GM23338 (cell line): ENCODE measurements around the gene PPFIBP1. TPM values are rescaled to one million over a fixed set of nuclear protein-coding genes. Genes with fewer than 3 reads are reported as not detected.

Experiments
- ATAC-seq: fragments of 200-7000 bp; cut with Tn5 transposase; 3 replicates; pipeline ENCODE4 v1.9.1; 2020
- DNase-seq: peaks from one replicate; pipeline ENCODE4 v3.0.0-alpha.2; 2015; ENCODE audit warnings: low spot score
- H2AFZ ChIP-seq: fragments of 200-600 bp; sonication (generic); 2 replicates; pipeline ENCODE4 v1.8.0; 2016; ENCODE audit warnings: antibody characterized with exemption, mild to moderate bottlenecking, moderate library complexity
- H3F3A ChIP-seq: fragments of 200-600 bp; sonication (generic); replicated peaks from 2 replicates; pipeline ENCODE4 v1.8.0; 2017; ENCODE audit warnings: antibody characterized with exemption, mixed run types, low read depth
- H3K27ac ChIP-seq: fragments of 200-600 bp; sonication (generic); 2 replicates; pipeline ENCODE4 v1.6.1; 2016; ENCODE audit warnings: low read depth
- H3K27me3 ChIP-seq: fragments of 200-600 bp; sonication (generic); 2 replicates; pipeline ENCODE4 v1.8.0; 2016; ENCODE audit warnings: mild to moderate bottlenecking, mixed run types, moderate library complexity; ENCODE audit not compliant: insufficient read depth
- H3K36me3 ChIP-seq: fragments of 200-600 bp; sonication (generic); 2 replicates; pipeline ENCODE4 v1.8.0; 2016; ENCODE audit warnings: mild to moderate bottlenecking; ENCODE audit not compliant: insufficient read depth
- H3K4me1 ChIP-seq: fragments of 200-600 bp; sonication (generic); 2 replicates; pipeline ENCODE4 v1.8.0; 2016; ENCODE audit warnings: mild to moderate bottlenecking, moderate library complexity; ENCODE audit not compliant: insufficient read depth
- H3K4me2 ChIP-seq: fragments of 200-600 bp; sonication (generic); 2 replicates; pipeline ENCODE4 v1.7.1; 2017; ENCODE audit warnings: mixed run types
- H3K4me3 ChIP-seq: fragments of 200-600 bp; sonication (generic); 2 replicates; pipeline ENCODE4 v1.6.1; 2016; ENCODE audit warnings: mixed run types
- H3K79me2 ChIP-seq: fragments of 200-600 bp; sonication (generic); replicated peaks from 2 replicates; pipeline ENCODE4 v1.8.0; 2017; ENCODE audit warnings: mild to moderate bottlenecking; ENCODE audit not compliant: insufficient read depth
- H3K9me2 ChIP-seq: fragments of 200-600 bp; sonication (generic); 2 replicates; pipeline ENCODE4 v1.8.0; 2017; ENCODE audit not compliant: insufficient read depth
- H4K20me1 ChIP-seq: fragments of 200-600 bp; sonication (generic); replicated peaks from 2 replicates; pipeline ENCODE4 v1.8.0; 2017; ENCODE audit warnings: mild to moderate bottlenecking; ENCODE audit not compliant: insufficient read depth
- H3K27ac Mint-ChIP-seq: 2 replicates; pipeline ENCODE4 v1.8.0; 2020; ENCODE audit warnings: inconsistent platforms, mild to moderate bottlenecking, moderate library complexity, mixed read lengths
- H3K27me3 Mint-ChIP-seq: 3 replicates; pipeline ENCODE4 v1.8.0; 2022; ENCODE audit warnings: low read depth, mild to moderate bottlenecking, moderate library complexity, mixed read lengths, inconsistent platforms; ENCODE audit not compliant: insufficient read depth, poor library complexity
- H3K36me3 Mint-ChIP-seq: 3 replicates; pipeline ENCODE4 v1.8.0; 2021; ENCODE audit warnings: low read depth, mild to moderate bottlenecking, inconsistent platforms, moderate library complexity, mixed read lengths
- H3K4me1 Mint-ChIP-seq: 3 replicates; pipeline ENCODE4 v1.8.0; 2020; ENCODE audit warnings: mild to moderate bottlenecking, inconsistent platforms, mixed read lengths
- H3K4me3 Mint-ChIP-seq: 3 replicates; pipeline ENCODE4 v1.8.0; 2021; ENCODE audit warnings: moderate library complexity, mild to moderate bottlenecking, inconsistent platforms, mixed read lengths
- H3K9me3 Mint-ChIP-seq: 3 replicates; pipeline ENCODE4 v1.8.0; 2020; ENCODE audit warnings: moderate library complexity, mild to moderate bottlenecking, inconsistent platforms, mixed read lengths
- EZH2 ChIP-seq: fragments of 200-600 bp; sonication (generic); IDR thresholded peaks from one replicate; pipeline ENCODE4 v1.8.0; 2017; ENCODE audit warnings: antibody characterized with exemption, mild to moderate bottlenecking, low read depth; ENCODE audit not compliant: unreplicated experiment
- STAT1 ChIP-seq: IDR thresholded peaks from one replicate; pipeline ENCODE4 v1.6.1; 2016; ENCODE audit warnings: antibody characterized with exemption; ENCODE audit not compliant: unreplicated experiment
- ZNF114 ChIP-seq: fragments of 250-450 bp; sonication (Bioruptor Pico); IDR thresholded peaks from 2 replicates; pipeline ENCODE4 v1.5.0; 2020; ENCODE audit warnings: mild to moderate bottlenecking, moderate library complexity
- polyA plus RNA-seq: library from polyadenylated mRNA; unstranded; fragments of >200 nt; fragmentation: Nextera tagmentation; extraction: Ambion mirVana; gene quantifications from 2 replicates; pipeline ENCODE4 v1.2.1, GENCODE V29; 2016
- total RNA-seq: library from RNA; depleted of rRNA; stranded (reverse); fragments of >200 nt; shearing (Covaris generic); gene quantifications from 2 replicates; pipeline ENCODE4 v1.2.3, GENCODE V29; 2014
- TF ChIP-seq, protein P1 (sequence below): fragments of 250-450 bp; sonication (Bioruptor Pico); IDR thresholded peaks from 2 replicates; pipeline ENCODE4 v1.5.0; 2020; ENCODE audit warnings: mild to moderate bottlenecking, moderate library complexity
- TF ChIP-seq, protein P2 (sequence below), 2 experiments: fragments of 200-600 bp in 1 of 2; sonication (generic) in 1 of 2; conservative IDR thresholded peaks; 2 replicates each; pipeline versions ENCODE4 v1.5.1 to v1.6.1; 2016 to 2017; ENCODE audit warnings: antibody characterized with exemption in 2 of 2, low read depth in 2 of 2, mild to moderate bottlenecking in 2 of 2, moderate library complexity in 1 of 2

PPFIBP1 gene
- total and polyA plus RNA-seq, 2 experiments from 2014 or later, result 33.2 to 41.9 TPM

DNA sequence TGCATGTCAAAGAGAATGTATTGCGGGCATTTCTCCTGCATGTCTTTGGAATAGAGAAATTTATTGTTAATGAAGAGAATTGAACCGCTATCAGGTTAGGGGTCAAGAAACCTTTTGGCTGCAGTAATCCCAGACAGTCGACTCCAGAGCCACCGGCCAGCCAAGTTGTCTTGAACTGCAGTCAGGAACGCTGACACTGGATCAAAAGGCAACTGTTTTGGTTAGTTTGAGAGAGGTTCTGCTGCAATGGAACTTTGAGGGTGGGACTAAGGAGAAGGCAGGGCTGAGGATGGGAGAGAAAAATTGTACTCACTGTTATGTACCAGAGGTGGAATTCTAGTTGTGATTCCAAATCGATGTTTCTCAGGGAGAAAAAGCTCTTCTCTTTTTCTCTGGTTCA lies 28.2 kb downstream of the PPFIBP1 start (continued):
- TF ChIP-seq, protein P1, sequence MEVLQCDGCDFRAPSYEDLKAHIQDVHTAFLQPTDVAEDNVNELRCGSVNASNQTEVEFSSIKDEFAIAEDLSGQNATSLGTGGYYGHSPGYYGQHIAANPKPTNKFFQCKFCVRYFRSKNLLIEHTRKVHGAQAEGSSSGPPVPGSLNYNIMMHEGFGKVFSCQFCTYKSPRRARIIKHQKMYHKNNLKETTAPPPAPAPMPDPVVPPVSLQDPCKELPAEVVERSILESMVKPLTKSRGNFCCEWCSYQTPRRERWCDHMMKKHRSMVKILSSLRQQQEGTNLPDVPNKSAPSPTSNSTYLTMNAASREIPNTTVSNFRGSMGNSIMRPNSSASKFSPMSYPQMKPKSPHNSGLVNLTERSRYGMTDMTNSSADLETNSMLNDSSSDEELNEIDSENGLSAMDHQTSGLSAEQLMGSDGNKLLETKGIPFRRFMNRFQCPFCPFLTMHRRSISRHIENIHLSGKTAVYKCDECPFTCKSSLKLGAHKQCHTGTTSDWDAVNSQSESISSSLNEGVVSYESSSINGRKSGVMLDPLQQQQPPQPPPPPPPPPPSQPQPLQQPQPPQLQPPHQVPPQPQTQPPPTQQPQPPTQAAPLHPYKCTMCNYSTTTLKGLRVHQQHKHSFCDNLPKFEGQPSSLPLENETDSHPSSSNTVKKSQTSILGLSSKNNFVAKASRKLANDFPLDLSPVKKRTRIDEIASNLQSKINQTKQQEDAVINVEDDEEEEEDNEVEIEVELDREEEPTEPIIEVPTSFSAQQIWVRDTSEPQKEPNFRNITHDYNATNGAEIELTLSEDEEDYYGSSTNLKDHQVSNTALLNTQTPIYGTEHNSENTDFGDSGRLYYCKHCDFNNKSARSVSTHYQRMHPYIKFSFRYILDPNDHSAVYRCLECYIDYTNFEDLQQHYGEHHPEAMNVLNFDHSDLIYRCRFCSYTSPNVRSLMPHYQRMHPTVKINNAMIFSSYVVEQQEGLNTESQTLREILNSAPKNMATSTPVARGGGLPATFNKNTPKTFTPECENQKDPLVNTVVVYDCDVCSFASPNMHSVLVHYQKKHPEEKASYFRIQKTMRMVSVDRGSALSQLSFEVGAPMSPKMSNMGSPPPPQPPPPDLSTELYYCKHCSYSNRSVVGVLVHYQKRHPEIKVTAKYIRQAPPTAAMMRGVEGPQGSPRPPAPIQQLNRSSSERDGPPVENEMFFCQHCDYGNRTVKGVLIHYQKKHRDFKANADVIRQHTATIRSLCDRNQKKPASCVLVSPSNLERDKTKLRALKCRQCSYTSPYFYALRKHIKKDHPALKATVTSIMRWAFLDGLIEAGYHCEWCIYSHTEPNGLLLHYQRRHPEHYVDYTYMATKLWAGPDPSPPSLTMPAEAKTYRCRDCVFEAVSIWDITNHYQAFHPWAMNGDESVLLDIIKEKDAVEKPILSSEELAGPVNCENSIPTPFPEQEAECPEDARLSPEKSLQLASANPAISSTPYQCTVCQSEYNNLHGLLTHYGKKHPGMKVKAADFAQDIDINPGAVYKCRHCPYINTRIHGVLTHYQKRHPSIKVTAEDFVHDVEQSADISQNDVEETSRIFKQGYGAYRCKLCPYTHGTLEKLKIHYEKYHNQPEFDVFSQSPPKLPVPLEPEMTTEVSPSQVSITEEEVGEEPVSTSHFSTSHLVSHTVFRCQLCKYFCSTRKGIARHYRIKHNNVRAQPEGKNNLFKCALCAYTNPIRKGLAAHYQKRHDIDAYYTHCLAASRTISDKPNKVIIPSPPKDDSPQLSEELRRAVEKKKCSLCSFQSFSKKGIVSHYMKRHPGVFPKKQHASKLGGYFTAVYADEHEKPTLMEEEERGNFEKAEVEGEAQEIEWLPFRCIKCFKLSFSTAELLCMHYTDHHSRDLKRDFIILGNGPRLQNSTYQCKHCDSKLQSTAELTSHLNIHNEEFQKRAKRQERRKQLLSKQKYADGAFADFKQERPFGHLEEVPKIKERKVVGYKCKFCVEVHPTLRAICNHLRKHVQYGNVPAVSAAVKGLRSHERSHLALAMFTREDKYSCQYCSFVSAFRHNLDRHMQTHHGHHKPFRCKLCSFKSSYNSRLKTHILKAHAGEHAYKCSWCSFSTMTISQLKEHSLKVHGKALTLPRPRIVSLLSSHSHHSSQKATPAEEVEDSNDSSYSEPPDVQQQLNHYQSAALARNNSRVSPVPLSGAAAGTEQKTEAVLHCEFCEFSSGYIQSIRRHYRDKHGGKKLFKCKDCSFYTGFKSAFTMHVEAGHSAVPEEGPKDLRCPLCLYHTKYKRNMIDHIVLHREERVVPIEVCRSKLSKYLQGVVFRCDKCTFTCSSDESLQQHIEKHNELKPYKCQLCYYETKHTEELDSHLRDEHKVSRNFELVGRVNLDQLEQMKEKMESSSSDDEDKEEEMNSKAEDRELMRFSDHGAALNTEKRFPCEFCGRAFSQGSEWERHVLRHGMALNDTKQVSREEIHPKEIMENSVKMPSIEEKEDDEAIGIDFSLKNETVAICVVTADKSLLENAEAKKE (CRISPR knock-in tag), result no peak
- no peak for TF ChIP-seq ZNF114 (CRISPR knock-in tag)
- no peak for TF ChIP-seq STAT1

DNA sequence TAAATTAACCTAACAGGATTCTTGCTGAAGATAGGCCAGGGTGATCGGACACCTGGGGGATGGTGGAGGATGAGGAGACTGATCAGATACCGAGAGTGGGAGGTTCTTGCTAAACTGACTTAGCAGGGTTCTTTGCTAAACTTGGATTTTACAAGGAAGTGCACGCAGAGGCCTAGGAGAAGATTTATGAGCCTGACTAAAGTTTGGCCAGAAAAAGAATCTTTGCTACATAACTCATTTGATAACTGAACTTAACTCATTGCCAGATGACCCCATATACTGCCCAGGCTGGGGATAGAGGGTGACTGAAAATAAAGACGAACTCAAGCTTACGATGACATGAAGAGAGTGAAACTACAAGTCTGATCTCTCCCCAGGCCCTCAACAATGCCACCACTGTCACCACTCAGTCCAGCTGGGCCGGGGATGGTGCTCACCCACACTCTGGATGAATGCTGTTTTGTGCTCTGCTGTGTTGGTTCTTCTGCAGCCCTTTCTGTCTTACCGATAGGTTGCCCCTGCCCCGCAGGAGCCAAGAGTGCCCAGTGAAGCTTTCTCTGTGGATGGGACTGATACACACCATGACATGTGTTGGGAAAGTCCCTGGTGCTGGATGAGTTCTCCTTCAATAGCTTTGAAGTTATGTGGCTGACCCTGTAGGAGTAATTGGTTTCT lies 29.0 kb downstream of the PPFIBP1 start:
- H3K27me3 ChIP-seq, result no peaks in the 10 kb centered on the region
- no peak overlapping the region for H2AFZ ChIP-seq
- H3K27ac Mint-ChIP-seq, result no peak overlapping the region
- no peaks in the 10 kb centered on the region for H3K36me3 ChIP-seq
- H3K9me2 ChIP-seq, result no peaks in the 10 kb centered on the region
- no peak overlapping the region for H3K4me3 ChIP-seq
- no peaks in the 10 kb centered on the region for H3K36me3 Mint-ChIP-seq
- no peak overlapping the region for H3K27ac ChIP-seq
- DNase-seq, result no peak
- H3F3A ChIP-seq, result no peaks in the 10 kb centered on the region
- H3K79me2 ChIP-seq, result peaks cover 54% of the 10 kb centered on the region
- peaks cover 55% of the 10 kb centered on the region for H3K4me1 Mint-ChIP-seq
- no peak for ATAC-seq
- peaks cover 20% of the 10 kb centered on the region for H3K4me1 ChIP-seq
- no peak overlapping the region for H3K4me3 Mint-ChIP-seq
- no peaks in the 10 kb centered on the region for H3K9me3 Mint-ChIP-seq
- no peak overlapping the region for H3K4me2 ChIP-seq
- H3K27me3 Mint-ChIP-seq, result peaks cover 3% of the 10 kb centered on the region
- peaks cover 17% of the 10 kb centered on the region for H4K20me1 ChIP-seq
- TF ChIP-seq, protein P2, sequence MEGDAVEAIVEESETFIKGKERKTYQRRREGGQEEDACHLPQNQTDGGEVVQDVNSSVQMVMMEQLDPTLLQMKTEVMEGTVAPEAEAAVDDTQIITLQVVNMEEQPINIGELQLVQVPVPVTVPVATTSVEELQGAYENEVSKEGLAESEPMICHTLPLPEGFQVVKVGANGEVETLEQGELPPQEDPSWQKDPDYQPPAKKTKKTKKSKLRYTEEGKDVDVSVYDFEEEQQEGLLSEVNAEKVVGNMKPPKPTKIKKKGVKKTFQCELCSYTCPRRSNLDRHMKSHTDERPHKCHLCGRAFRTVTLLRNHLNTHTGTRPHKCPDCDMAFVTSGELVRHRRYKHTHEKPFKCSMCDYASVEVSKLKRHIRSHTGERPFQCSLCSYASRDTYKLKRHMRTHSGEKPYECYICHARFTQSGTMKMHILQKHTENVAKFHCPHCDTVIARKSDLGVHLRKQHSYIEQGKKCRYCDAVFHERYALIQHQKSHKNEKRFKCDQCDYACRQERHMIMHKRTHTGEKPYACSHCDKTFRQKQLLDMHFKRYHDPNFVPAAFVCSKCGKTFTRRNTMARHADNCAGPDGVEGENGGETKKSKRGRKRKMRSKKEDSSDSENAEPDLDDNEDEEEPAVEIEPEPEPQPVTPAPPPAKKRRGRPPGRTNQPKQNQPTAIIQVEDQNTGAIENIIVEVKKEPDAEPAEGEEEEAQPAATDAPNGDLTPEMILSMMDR (conservative IDR thresholded peaks at IDR 0.05; ENCODE audit: low read depth in 2 of 2), result no peak
- TF ChIP-seq, protein P1 (CRISPR knock-in tag), result no peak
- no peak for TF ChIP-seq EZH2
